Neural cell (in vitro differentiated cells): Measurements from ENCODE around the gene ZNF775. TPM values are rescaled to one million over a fixed set of nuclear protein-coding genes. Genes with fewer than 3 reads are reported as not detected.

Experiments used
- H2AFZ ChIP-seq: fragments of 200-600, 300-800 bp; sonication (generic), shearing (Covaris generic); 2 replicates; pipeline ENCODE4 v1.6.0; 2014; ENCODE audit warnings: low read depth, mild to moderate bottlenecking, antibody characterized with exemption, low read length, moderate library complexity
- H3F3A ChIP-seq: fragments of 200-600 bp; shearing (Covaris generic); 2 replicates; pipeline ENCODE4 v1.6.1; 2016; ENCODE audit warnings: mild to moderate bottlenecking, moderate library complexity, mixed read lengths, antibody characterized with exemption, low read length; ENCODE audit not compliant: insufficient read depth, poor library complexity, severe bottlenecking
- H3K27ac ChIP-seq: fragments of 200-600, 300-800 bp; sonication (generic), shearing (Covaris generic); 2 replicates; pipeline ENCODE4 v1.5.1; 2014; ENCODE audit warnings: mild to moderate bottlenecking, low read length, moderate library complexity
- H3K27me3 ChIP-seq: fragments of 300-800, 200-600 bp; sonication (generic), shearing (Covaris generic); 2 replicates; pipeline ENCODE4 v1.6.0; 2014; ENCODE audit warnings: mild to moderate bottlenecking, low read depth, low read length, moderate library complexity; ENCODE audit not compliant: insufficient read depth
- H3K36me3 ChIP-seq: fragments of 300-800, 200-600 bp; sonication (generic), shearing (Covaris generic); 2 replicates; pipeline ENCODE4 v1.5.1; 2014; ENCODE audit warnings: mild to moderate bottlenecking, antibody characterized with exemption, low read length, moderate library complexity; ENCODE audit not compliant: insufficient read depth
- H3K4me2 ChIP-seq: fragments of 300-800, 200-600 bp; sonication (generic), shearing (Covaris generic); 2 replicates; pipeline ENCODE4 v1.6.0; 2014; ENCODE audit warnings: mild to moderate bottlenecking, low read length
- H3K4me3 ChIP-seq: fragments of 300-800, 200-600 bp; sonication (generic), shearing (Covaris generic); 2 replicates; pipeline ENCODE4 v1.5.1; 2014; ENCODE audit warnings: mild to moderate bottlenecking, low read length, moderate library complexity
- H3K79me2 ChIP-seq: fragments of 200-600 bp; shearing (Covaris generic); replicated peaks from 2 replicates; pipeline ENCODE4 v1.6.0; 2014; ENCODE audit warnings: mild to moderate bottlenecking, low read length, moderate library complexity; ENCODE audit not compliant: insufficient read depth
- H3K9ac ChIP-seq: fragments of 300-800, 200-600 bp; sonication (generic), shearing (Covaris generic); 2 replicates; pipeline ENCODE4 v1.6.1; 2016; ENCODE audit warnings: mild to moderate bottlenecking, low read length, mixed read lengths
- H3K9me2 ChIP-seq: fragments of 200-600 bp; shearing (Covaris generic); 2 replicates; pipeline ENCODE4 v1.6.1; 2016; ENCODE audit warnings: mild to moderate bottlenecking, low read length, mixed read lengths; ENCODE audit not compliant: insufficient read depth
- H3K9me3 ChIP-seq: fragments of 200-600, 300-800 bp; sonication (generic), shearing (Covaris generic); 2 replicates; pipeline ENCODE4 v1.6.1; 2016; ENCODE audit warnings: mild to moderate bottlenecking, mixed run types, low read length, moderate library complexity, mixed read lengths
- H4K20me1 ChIP-seq: fragments of 200-600 bp; shearing (Covaris generic); 2 replicates; pipeline ENCODE4 v1.6.1; 2016; ENCODE audit warnings: mild to moderate bottlenecking, mixed run types; ENCODE audit not compliant: insufficient read depth
- CTCF ChIP-seq: fragments of 450-650 bp; IDR thresholded peaks from 2 replicates; pipeline ENCODE4 v1.5.1; 2014; ENCODE audit warnings: antibody characterized with exemption, mild to moderate bottlenecking, moderate library complexity; ENCODE audit not compliant: poor library complexity, severe bottlenecking
- EP300 ChIP-seq: fragments of 450-650 bp; conservative IDR thresholded peaks from 2 replicates; pipeline ENCODE4 v1.6.1; 2014; ENCODE audit warnings: antibody characterized with exemption, mild to moderate bottlenecking, moderate library complexity; ENCODE audit not compliant: poor library complexity, severe bottlenecking
- EZH2 ChIP-seq: fragments of 200-600, 300-800 bp; shearing (Covaris generic), sonication (generic); IDR thresholded peaks from 2 replicates; pipeline ENCODE4 v1.6.1; 2014; ENCODE audit warnings: antibody characterized with exemption, low read length, borderline replicate concordance, mild to moderate bottlenecking; ENCODE audit not compliant: insufficient read depth, poor library complexity, severe bottlenecking
- MXI1 ChIP-seq: fragments of 450-650 bp; conservative IDR thresholded peaks from 2 replicates; pipeline ENCODE4 v1.6.1; 2014; ENCODE audit warnings: antibody characterized with exemption, mild to moderate bottlenecking; ENCODE audit not compliant: poor library complexity, severe bottlenecking
- POLR2AphosphoS5 ChIP-seq: IDR thresholded peaks from 2 replicates; pipeline ENCODE4 v1.6.1; 2012
- RAD21 ChIP-seq: fragments of 450-650 bp; conservative IDR thresholded peaks from 2 replicates; pipeline ENCODE4 v1.6.1; 2014; ENCODE audit warnings: antibody characterized with exemption, mild to moderate bottlenecking, moderate library complexity
- SMC3 ChIP-seq: fragments of 450-650 bp; conservative IDR thresholded peaks from 2 replicates; pipeline ENCODE4 v1.6.1; 2014; ENCODE audit warnings: antibody characterized with exemption, mild to moderate bottlenecking, moderate library complexity; ENCODE audit not compliant: poor library complexity
- TAF1 ChIP-seq: IDR thresholded peaks from 2 replicates; pipeline ENCODE4 v1.6.1; 2012; ENCODE audit warnings: low read depth
- polyA plus RNA-seq: library from polyadenylated mRNA; depleted of rRNA; stranded (reverse); fragments of >200 nt; gene quantifications from 2 replicates; pipeline ENCODE4 v1.2.3, GENCODE V29; 2014
- TF ChIP-seq, protein P1 (sequence below): IDR thresholded peaks from 2 replicates; pipeline ENCODE4 v1.6.1; 2012; ENCODE audit warnings: borderline replicate concordance

ZNF775 gene
- polyA plus RNA-seq, 1 donor from 2014 or later, result 16.8 TPM

- TF ChIP-seq RAD21 (no peak), SMC3 (no peak), EZH2 (no peak), MXI1 (no peak), TAF1 (no peak), CTCF (no peak), POLR2AphosphoS5 (no peak), EP300 (no peak)
- TF ChIP-seq, protein P1, sequence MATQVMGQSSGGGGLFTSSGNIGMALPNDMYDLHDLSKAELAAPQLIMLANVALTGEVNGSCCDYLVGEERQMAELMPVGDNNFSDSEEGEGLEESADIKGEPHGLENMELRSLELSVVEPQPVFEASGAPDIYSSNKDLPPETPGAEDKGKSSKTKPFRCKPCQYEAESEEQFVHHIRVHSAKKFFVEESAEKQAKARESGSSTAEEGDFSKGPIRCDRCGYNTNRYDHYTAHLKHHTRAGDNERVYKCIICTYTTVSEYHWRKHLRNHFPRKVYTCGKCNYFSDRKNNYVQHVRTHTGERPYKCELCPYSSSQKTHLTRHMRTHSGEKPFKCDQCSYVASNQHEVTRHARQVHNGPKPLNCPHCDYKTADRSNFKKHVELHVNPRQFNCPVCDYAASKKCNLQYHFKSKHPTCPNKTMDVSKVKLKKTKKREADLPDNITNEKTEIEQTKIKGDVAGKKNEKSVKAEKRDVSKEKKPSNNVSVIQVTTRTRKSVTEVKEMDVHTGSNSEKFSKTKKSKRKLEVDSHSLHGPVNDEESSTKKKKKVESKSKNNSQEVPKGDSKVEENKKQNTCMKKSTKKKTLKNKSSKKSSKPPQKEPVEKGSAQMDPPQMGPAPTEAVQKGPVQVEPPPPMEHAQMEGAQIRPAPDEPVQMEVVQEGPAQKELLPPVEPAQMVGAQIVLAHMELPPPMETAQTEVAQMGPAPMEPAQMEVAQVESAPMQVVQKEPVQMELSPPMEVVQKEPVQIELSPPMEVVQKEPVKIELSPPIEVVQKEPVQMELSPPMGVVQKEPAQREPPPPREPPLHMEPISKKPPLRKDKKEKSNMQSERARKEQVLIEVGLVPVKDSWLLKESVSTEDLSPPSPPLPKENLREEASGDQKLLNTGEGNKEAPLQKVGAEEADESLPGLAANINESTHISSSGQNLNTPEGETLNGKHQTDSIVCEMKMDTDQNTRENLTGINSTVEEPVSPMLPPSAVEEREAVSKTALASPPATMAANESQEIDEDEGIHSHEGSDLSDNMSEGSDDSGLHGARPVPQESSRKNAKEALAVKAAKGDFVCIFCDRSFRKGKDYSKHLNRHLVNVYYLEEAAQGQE, result no peak
- Histone ChIP-seq H4K20me1 (no peaks in the 10 kb centered on the region), H3K4me3 (no peak overlapping the region), H3K27ac (no peak overlapping the region), H3K27me3 (no peaks in the 10 kb centered on the region), H3F3A (no peaks in the 10 kb centered on the region), H3K79me2 (peaks cover 34% of the 10 kb centered on the region), H3K9ac (no peak overlapping the region), H3K4me2 (no peak overlapping the region), H3K9me2 (no peaks in the 10 kb centered on the region), H3K9me3 (no peaks in the 10 kb centered on the region), H2AFZ (no peak overlapping the region), H3K36me3 (no peaks in the 10 kb centered on the region)
Observed at GRCh38 chr7:150371996-150372270, 7.2 kb upstream of the ZNF775 start.

DNA sequence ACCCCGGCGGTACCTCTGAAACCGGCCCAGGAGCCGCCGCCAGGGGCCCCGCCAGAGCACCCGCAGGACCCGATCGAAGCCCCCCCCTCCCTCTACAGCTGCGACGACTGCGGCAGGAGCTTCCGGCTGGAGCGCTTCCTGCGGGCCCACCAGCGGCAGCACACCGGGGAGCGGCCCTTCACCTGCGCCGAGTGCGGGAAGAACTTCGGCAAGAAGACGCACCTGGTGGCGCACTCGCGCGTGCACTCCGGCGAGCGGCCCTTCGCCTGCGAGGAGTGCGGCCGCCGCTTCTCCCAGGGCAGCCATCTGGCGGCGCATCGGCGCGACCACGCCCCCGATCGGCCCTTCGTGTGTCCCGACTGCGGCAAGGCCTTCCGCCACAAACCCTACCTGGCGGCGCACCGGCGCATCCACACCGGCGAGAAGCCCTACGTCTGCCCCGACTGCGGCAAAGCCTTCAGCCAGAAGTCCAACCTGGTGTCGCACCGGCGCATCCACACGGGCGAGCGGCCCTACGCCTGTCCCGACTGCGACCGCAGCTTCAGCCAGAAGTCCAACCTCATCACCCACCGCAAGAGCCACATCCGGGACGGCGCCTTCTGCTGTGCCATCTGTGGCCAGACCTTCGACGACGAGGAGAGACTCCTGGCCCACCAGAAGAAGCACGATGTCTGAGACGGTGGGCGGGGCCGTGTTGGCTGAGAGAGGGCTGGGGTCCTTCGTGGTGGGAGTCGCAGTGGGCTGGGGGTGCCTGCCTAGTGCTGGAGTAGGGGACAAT is 6.7 kb upstream of the ZNF775 start:
- TF ChIP-seq TAF1 (no peak), EP300 (no peak), EZH2 (no peak), CTCF (no peak), RAD21 (no peak), POLR2AphosphoS5 (no peak)
- Histone ChIP-seq H3K9me2 (no peaks in the 10 kb centered on the region), H3K4me2 (no peak overlapping the region), H3K9me3 (no peaks in the 10 kb centered on the region), H2AFZ (no peak overlapping the region), H3K27ac (no peak overlapping the region), H3F3A (no peaks in the 10 kb centered on the region), H3K79me2 (peaks cover 37% of the 10 kb centered on the region), H3K27me3 (no peaks in the 10 kb centered on the region), H4K20me1 (no peaks in the 10 kb centered on the region), H3K36me3 (no peaks in the 10 kb centered on the region), H3K9ac (no peak overlapping the region), H3K4me3 (no peak overlapping the region)
